Skeletal muscle satellite cell (primary cell): ENCODE results near the gene LYL1.

Source experiments
- H3K27me3 ChIP-seq: 2 replicates; pipeline ENCODE4 v1.7.0; 2013; ENCODE audit warnings: low read length; ENCODE audit not compliant: control insufficient read depth, insufficient read depth
- H3K36me3 ChIP-seq: 2 replicates; pipeline ENCODE4 v1.7.0; 2013; ENCODE audit warnings: mild to moderate bottlenecking, control low read depth, low read length; ENCODE audit not compliant: insufficient read depth
- H3K4me1 ChIP-seq: 2 replicates; pipeline ENCODE4 v1.7.0; 2013; ENCODE audit warnings: low read length; ENCODE audit not compliant: control insufficient read depth, insufficient read depth
- H3K4me2 ChIP-seq: 2 replicates; pipeline ENCODE4 v1.7.0; 2013; ENCODE audit warnings: mild to moderate bottlenecking, low read length
- H3K4me3 ChIP-seq: 2 replicates; pipeline ENCODE4 v1.7.0; 2013; ENCODE audit warnings: low read length
- H3K9ac ChIP-seq: 2 replicates; pipeline ENCODE4 v1.7.0; 2013; ENCODE audit warnings: mild to moderate bottlenecking, low read depth, low read length, moderate library complexity
- H3K9me3 ChIP-seq: replicated peaks from 2 replicates; pipeline ENCODE4 v1.7.0; 2013; ENCODE audit warnings: mild to moderate bottlenecking, control low read depth, low read length

LYL1 gene

DNA sequence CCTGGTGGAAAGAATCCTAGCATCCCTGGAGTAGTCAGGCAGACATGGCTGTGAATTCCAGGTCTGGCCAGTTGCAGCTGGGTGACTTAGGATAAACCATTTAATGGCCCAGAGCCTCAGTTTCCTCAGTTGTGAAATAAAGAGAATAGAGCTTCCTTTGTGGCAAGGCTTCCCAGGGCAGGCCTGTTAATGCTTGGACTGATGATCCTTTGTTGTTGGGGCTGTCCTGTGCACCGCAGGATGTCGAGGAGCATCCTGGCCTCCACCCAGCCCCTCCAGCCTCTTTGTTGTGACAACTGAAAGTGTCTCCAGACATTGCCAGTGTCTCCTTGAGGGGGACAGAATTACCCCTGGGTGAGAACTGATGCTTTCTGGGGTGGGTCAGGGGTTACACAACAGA, 16.3 kb downstream of the LYL1 start:
- no peak overlapping the region for H3K4me3 ChIP-seq
- no peaks in the 10 kb centered on the region for H3K9me3 ChIP-seq
- H3K36me3 ChIP-seq: peaks cover 52% of the 10 kb centered on the region
- H3K9ac ChIP-seq: no peak overlapping the region
- peaks cover 27% of the 10 kb centered on the region for H3K4me1 ChIP-seq
- H3K27me3 ChIP-seq: no peaks in the 10 kb centered on the region
- no peak overlapping the region for H3K4me2 ChIP-seq

DNA sequence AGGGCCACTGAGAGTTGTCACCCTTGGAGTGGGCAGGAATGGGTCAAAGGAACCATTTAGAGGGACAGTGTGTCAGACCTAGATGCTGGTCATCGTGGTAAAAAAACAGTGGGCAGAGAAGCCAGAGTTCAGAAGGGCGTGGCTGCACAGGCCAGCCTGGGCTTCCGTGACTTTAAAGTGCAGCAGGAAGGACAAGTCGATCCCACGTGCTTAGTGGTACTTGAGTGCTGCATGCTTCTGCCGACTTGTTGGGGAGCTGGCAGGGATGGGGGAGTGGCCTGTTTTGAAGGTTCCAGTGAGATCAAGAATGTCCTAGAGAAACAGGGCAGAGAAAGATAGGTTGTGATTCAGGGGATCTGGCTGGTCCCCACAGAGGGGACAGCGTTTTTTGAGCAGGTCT, 17.0 kb downstream of the LYL1 start:
- no peak overlapping the region for H3K4me2 ChIP-seq
- no peak overlapping the region for H3K4me3 ChIP-seq
- no peak overlapping the region for H3K9ac ChIP-seq
- H3K27me3 ChIP-seq: no peaks in the 10 kb centered on the region
- no peaks in the 10 kb centered on the region for H3K9me3 ChIP-seq
- H3K4me1 ChIP-seq: peaks cover 20% of the 10 kb centered on the region
- H3K36me3 ChIP-seq: peaks cover 53% of the 10 kb centered on the region

DNA sequence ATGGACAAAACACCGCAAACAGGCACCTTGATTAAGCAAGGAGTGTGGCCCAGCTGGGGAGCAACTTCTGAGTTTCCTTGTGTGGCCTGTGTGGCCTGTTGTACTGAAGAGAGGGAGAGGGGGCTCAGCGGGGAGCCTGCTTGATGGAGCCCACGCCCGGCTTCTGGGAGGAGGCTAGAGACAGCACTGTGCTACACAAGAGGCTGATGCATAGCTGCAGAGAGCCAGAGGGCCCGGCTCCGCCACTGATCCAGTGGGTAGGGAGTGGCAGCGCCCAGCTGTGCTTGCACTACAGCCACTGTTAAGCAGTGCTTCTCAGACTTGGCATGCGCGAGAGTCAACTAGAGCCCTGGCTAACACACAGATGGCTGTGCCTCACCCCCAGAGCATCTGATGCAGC, 19.0 kb downstream of the LYL1 start:
- peaks cover 26% of the 10 kb centered on the region for H3K4me1 ChIP-seq
- H3K36me3 ChIP-seq: peaks cover 45% of the 10 kb centered on the region
- no peaks in the 10 kb centered on the region for H3K27me3 ChIP-seq
- no peak overlapping the region for H3K4me2 ChIP-seq
- H3K4me3 ChIP-seq: no peak overlapping the region
- H3K9me3 ChIP-seq: no peaks in the 10 kb centered on the region
- H3K9ac ChIP-seq: no peak overlapping the region

DNA sequence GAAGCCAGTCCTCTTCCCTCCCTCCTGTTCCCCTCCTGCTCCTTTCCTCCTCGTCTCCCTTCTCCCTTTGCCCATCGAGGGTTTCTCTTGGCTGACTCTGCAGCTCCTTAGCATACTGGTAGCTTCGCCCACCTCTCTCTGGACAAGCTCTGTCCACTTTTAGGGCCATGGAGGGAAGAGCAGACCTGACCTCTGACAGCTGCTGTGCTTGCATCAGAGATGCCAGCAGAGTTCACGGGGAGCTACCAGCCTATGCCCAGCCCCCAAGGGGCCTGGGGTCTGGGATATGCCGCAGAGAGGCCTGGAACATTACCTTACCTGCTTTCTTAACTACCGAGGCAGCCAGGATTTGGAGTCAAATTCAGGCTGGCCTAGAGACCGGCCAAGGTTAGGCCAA, 19.7 kb downstream of the LYL1 start:
- peaks cover 51% of the 10 kb centered on the region for H3K36me3 ChIP-seq
- H3K9ac ChIP-seq: no peak overlapping the region

DNA sequence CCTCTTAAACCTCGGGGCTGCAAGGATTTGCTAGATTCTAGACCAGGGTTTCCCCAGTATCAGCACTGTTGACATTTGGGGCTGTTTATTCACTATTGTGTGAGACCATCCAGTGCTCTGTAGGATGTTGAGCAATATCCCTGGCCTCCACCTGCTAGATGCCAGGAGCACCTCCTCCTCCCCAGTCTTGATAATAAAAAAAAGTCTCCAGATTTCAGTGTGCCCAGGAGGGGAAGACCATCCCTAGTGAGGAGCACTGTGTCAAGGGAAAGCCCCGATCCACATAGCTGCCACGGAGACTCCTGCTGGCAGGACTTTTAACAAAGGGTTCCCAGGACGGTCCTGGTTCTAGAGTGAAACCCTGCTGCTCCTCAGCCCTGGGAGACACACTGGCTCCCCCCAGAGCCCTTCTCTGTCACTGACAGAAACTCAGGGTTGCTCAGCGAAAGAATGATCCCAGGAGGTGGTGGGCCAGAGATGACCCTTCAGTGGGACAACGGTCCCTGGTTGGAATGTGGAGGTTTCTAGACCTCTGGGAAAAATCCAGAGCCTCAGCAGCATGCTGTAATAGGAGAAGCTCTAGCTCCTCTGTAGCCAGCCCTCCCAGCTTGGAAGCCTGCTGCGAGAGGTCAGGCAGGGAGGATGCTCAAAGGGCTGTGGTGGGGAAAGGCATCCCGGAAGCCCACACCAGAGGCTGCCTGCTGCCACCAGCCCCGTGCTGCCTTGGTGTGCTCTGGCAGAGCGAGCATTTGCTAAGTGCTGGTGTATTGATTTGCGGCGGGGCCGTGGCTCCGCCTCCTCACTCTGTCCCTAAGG, 20.3 kb downstream of the LYL1 start:
- Histone ChIP-seq H3K4me3 (no peak overlapping the region), H3K9ac (no peak overlapping the region), H3K4me1 (peaks cover 30% of the 10 kb centered on the region), H3K4me2 (no peak overlapping the region), H3K36me3 (peaks cover 56% of the 10 kb centered on the region), H3K9me3 (no peaks in the 10 kb centered on the region), H3K27me3 (no peaks in the 10 kb centered on the region)

More for the DNA sequence above, 19.7 kb downstream of the LYL1 start:
- H3K9me3 ChIP-seq: no peaks in the 10 kb centered on the region
- H3K4me3 ChIP-seq: no peak overlapping the region
- peaks cover 29% of the 10 kb centered on the region for H3K4me1 ChIP-seq
- H3K27me3 ChIP-seq: no peaks in the 10 kb centered on the region
- no peak overlapping the region for H3K4me2 ChIP-seq

DNA sequence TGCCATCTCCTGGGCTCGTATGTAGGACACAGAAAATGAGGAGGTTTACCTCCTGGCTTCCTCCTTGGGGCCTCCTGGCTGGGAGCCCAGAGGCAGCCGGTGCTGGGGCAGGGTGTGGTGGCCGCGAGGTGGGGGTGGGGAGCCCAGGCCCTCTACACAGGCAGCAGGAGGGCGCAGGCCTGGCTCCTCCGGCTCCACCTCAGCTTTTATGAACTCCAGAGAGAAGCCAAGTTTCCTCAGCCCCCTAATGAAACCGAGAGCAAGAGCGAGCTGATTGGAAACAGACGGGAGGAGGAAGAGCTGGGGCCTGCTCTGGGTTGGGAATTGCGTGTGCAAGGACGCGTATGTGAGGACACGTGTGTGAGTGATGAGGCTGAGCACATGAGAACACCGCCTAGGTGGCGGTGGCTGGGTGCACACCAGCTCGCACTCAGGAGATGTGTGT, 23.1 kb downstream of the LYL1 start:
- peaks cover 43% of the 10 kb centered on the region for H3K4me1 ChIP-seq
- no peaks in the 10 kb centered on the region for H3K27me3 ChIP-seq
- peaks cover 60% of the 10 kb centered on the region for H3K36me3 ChIP-seq
- H3K4me2 ChIP-seq: peak overlapping the region; percentile 10
- H3K9me3 ChIP-seq: no peaks in the 10 kb centered on the region
- H3K9ac ChIP-seq: no peak overlapping the region
- no peak overlapping the region for H3K4me3 ChIP-seq

DNA sequence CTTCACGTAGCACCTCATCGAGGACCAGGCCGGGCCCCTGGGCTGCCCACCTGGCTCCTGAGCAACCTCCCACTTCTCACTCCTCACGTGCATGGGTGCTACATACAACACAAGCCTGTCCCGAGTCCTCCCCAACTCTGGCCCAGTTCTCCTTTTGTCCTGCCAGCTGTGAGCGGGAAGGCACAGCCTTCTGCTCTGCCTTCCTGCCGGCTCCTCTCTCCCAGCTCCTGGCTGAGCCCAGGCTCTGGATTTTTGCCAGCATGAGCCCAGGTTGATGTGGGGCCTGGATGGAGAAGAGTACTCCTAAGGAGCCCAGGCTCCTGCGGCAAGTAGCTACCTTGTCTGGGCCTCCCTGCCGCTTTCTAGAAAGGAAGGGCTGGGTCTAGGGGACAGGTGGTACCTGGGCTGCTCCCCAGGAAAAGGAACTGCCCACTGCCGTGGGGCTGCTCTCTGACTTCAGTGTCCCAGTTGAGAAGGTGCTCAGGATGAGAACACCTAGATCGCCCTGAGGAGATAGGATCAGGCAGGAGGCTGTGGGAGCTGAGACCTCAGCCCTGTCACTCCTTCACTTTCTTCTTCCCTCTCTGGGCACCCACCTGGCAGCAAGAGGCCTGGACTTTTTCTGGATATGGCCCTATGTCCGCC, 23.6 kb downstream of the LYL1 start:
- Histone ChIP-seq H3K27me3 (no peaks in the 10 kb centered on the region), H3K4me3 (no peak overlapping the region), H3K4me1 (peaks cover 48% of the 10 kb centered on the region), H3K4me2 (peak overlapping the region; percentile 10), H3K36me3 (peaks cover 64% of the 10 kb centered on the region), H3K9ac (no peak overlapping the region), H3K9me3 (no peaks in the 10 kb centered on the region)

DNA sequence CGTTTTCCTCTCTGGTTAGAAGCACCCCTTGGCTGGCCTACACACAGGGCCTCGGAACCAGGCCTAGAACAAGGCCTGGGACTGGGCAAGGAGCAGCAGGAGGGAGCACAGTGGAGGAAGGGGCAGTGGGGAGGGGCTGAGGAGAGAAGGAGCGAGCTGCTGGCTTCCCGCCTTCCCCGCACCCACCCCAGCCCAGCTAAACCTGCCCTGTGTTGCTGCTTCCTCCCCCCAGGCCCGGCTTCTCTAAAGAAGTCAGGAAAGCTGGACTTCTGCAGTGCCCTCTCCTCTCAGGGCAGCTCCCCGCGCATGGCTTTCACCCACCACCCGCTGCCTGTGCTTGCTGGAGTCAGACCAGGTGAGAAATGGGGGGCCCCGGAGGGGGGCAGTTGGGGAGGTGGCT, 24.3 kb downstream of the LYL1 start:
- H3K4me1 ChIP-seq: peaks cover 48% of the 10 kb centered on the region
- no peaks in the 10 kb centered on the region for H3K27me3 ChIP-seq
- no peak overlapping the region for H3K9ac ChIP-seq

DNA sequence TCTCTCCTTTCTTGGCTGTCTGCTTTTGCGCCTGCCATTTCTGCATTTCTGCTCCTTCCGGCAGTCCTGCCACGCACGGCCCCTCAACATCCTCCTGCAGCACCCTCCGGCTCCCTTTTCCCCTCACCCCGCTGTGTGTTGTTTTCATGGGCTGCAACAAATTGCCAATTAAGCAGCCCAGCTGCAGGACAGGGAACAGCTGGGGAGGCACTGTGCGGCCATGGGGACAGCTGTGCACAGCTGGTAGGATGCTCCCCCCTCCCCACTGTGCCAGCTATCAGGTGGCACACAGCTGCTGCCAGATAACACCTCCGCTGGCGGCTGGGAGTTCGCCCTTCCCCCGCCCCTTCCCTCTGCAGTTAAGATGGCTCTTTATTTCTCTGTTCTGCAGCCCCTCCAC, 25.4 kb downstream of the LYL1 start:
- Histone ChIP-seq H3K4me2 (no peak overlapping the region), H3K4me1 (peaks cover 48% of the 10 kb centered on the region), H3K27me3 (no peaks in the 10 kb centered on the region), H3K36me3 (peaks cover 62% of the 10 kb centered on the region), H3K4me3 (no peak overlapping the region), H3K9ac (no peak overlapping the region), H3K9me3 (no peaks in the 10 kb centered on the region)

More for the DNA sequence above, 24.3 kb downstream of the LYL1 start:
- no peaks in the 10 kb centered on the region for H3K9me3 ChIP-seq
- H3K4me2 ChIP-seq: no peak overlapping the region
- peaks cover 66% of the 10 kb centered on the region for H3K36me3 ChIP-seq
- no peak overlapping the region for H3K4me3 ChIP-seq

DNA sequence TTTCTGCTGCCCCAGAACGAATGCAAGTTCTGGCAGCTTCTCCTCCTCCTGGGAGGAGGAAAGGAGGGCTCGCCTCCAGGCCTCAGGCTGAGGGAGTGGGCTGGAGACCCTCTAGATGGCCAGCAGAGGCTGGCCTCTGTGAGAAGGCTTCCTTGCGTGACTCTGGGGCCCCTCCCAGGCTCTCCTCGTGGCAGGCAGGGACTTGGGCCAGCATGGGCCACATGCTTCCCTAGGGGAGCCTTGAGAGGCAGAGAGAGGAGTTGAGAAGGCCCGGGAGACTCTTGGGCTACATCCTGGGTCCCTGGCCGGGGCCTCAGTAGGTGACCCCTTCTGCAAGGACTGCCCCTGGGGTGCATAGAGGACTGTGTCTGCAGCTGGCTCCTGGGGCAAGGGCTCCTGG, 25.9 kb downstream of the LYL1 start:
- Histone ChIP-seq H3K27me3 (no peaks in the 10 kb centered on the region), H3K36me3 (peaks cover 58% of the 10 kb centered on the region), H3K4me3 (no peak overlapping the region), H3K4me2 (no peak overlapping the region), H3K4me1 (peaks cover 45% of the 10 kb centered on the region), H3K9ac (no peak overlapping the region), H3K9me3 (no peaks in the 10 kb centered on the region)

DNA sequence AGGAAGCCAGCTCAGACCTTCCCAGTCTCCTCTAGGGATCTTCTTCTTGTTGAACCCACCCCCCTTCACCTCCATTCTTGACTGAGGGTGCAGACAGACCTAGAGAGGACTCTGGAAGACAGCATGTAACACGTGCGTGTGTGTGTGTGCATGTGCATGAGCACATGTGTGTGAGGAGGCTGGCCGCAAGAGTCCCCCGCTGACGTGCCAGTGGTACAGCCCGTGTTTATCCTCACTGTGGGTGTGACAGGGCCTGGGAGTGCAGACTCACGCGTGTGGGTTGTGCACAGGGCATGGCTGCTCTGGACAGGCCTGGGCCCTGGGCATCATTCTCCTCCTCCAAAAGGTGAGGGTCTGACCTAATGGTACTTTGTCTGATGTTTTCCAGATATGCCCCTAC, 26.3 kb downstream of the LYL1 start:
- Histone ChIP-seq H3K36me3 (peaks cover 53% of the 10 kb centered on the region), H3K4me2 (no peak overlapping the region), H3K9ac (no peak overlapping the region), H3K4me1 (peaks cover 43% of the 10 kb centered on the region), H3K27me3 (no peaks in the 10 kb centered on the region), H3K4me3 (no peak overlapping the region), H3K9me3 (no peaks in the 10 kb centered on the region)

DNA sequence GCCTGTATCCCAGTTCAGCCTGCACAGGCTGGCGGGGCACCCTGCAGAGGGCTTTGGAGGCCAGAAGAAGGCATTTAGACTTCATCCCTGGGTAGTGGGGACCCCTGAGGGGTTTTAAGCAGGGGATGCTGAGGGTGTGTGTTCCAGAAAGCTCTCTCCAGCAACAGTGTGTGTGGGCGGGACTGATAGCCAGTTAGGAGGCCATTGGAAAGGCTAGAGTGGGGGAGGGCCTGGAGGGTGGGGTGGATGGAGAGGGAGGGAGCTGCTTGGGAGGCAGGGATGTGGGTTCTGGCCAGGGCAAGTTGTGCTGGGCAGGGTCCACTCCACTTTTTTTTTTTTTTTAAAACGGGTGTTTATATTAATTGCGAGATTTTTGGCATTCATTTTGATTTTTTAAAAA, 28.3 kb downstream of the LYL1 start:
- H3K4me2 ChIP-seq: no peak overlapping the region
- no peaks in the 10 kb centered on the region for H3K27me3 ChIP-seq
- H3K36me3 ChIP-seq: peaks cover 53% of the 10 kb centered on the region
- no peak overlapping the region for H3K4me3 ChIP-seq
- peaks cover 51% of the 10 kb centered on the region for H3K4me1 ChIP-seq
- no peaks in the 10 kb centered on the region for H3K9me3 ChIP-seq
- no peak overlapping the region for H3K9ac ChIP-seq
